Measurements from ENCODE around the gene ACAD8.

Gene ACAD8

GRCh38 chr11:134293119-134294113 is 40.0 kb downstream of the ACAD8 start:
- no peak for DNase-seq

DNA sequence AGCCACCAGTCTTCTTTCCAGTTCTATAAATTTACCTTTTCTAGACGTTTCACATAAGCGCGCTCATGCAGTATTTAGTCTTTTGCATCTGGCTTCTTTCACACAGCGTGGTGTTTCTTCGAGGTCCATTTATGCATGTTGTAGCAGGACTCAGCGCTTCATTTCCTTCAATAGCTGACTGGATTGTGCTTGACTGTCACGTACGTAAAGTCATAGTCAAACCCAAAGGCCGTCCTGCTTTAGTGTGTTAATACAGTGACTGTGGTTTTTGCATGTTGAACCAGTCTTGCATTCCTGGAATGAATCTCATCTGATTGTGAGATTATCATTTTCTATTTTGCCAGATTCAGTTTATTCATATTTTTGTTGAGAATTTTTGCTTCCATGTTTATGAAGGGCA is 41.3 kb downstream of the ACAD8 start:
- no peak for DNase-seq

GRCh38 chr11:134312223-134312622 is 58.9 kb downstream of the ACAD8 start:
- DNase-seq, result no peak

DNA sequence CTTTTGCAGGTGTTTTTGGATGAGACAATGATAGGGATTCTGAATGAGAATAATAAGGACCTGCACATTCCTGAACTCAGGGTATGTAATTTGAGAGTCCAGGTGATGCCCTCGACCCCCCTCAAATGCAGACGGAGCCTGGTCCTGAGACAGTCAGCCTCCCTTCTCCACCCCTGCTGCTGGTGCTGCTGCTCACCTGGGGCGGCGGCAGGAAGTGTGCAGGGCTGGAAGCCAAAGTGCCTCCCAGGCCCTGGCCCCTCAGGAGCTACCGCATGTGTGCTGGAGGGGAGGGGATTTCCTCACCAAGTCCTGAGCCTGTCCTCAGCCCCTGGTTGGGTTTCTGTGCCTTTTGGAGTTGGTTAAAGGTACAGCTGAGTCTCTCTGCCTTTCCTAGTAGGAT is 59.4 kb downstream of the ACAD8 start:
- no peak for DNase-seq

DNA sequence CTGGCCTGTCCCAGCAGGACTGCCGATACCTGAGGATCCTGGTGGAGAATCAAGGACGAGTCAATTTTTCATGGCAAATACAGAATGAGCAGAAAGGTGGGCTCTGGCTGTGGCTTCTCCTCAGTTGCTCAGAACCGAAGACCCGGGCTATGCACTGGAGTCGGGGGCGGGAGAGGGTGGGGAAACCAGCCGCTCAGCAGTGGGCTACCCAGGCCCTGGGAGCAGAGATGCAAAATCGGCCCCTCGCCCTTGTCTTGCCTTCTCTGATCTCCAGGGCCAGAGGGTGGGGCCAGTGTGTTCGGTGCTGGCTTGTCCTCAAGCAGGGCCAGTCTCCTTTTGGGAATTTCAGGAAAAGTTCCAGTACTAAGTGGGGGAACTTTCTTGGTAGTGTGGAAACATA is 60.0 kb downstream of the ACAD8 start:
- DNase-seq, result no peak

- DNase-seq, result no peak
These were observed 60.6 kb downstream of the ACAD8 start for GRCh38 chr11:134313821-134314607.

Data from cortex of kidney (tissue), 1 donor.